ENCODE results near the gene TNNC2. TPM values are rescaled to one million over a fixed set of nuclear protein-coding genes. Genes with fewer than 3 reads are reported as not detected.

Gene TNNC2
- total and polyA plus RNA-seq, 2 of the 13 experiments (the other 11 are each of a cell fraction or from before 2014, with no cell fraction given), result 1.8 to 4.7 TPM

GRCh38 chr20:45826381-45827019, 612 bp downstream of the TNNC2 start (continued):
- TF ChIP-seq, protein P1, sequence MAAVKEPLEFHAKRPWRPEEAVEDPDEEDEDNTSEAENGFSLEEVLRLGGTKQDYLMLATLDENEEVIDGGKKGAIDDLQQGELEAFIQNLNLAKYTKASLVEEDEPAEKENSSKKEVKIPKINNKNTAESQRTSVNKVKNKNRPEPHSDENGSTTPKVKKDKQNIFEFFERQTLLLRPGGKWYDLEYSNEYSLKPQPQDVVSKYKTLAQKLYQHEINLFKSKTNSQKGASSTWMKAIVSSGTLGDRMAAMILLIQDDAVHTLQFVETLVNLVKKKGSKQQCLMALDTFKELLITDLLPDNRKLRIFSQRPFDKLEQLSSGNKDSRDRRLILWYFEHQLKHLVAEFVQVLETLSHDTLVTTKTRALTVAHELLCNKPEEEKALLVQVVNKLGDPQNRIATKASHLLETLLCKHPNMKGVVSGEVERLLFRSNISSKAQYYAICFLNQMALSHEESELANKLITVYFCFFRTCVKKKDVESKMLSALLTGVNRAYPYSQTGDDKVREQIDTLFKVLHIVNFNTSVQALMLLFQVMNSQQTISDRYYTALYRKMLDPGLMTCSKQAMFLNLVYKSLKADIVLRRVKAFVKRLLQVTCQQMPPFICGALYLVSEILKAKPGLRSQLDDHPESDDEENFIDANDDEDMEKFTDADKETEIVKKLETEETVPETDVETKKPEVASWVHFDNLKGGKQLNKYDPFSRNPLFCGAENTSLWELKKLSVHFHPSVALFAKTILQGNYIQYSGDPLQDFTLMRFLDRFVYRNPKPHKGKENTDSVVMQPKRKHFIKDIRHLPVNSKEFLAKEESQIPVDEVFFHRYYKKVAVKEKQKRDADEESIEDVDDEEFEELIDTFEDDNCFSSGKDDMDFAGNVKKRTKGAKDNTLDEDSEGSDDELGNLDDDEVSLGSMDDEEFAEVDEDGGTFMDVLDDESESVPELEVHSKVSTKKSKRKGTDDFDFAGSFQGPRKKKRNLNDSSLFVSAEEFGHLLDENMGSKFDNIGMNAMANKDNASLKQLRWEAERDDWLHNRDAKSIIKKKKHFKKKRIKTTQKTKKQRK (IDR thresholded peaks at IDR 0.05; ENCODE audit: low read length), result no peak
- TF ChIP-seq ZNF546 (CRISPR knock-in tag; conservative IDR thresholded peaks at IDR 0.05) (no peak), SIN3A (IDR thresholded peaks at IDR 0.05; ENCODE audit: borderline replicate concordance, low read depth, low read length) (no peak), SMAD3 (CRISPR knock-in tag; IDR thresholded peaks at IDR 0.05) (no peak), HOMEZ (CRISPR knock-in tag; IDR thresholded peaks at IDR 0.05; ENCODE audit: low read depth) (no peak), GMEB2 (CRISPR knock-in tag; IDR thresholded peaks at IDR 0.05; ENCODE audit: low read depth) (no peak), BRD4 (CRISPR knock-in tag; IDR thresholded peaks at IDR 0.05) (no peak)
- TF ChIP-seq, protein P2, sequence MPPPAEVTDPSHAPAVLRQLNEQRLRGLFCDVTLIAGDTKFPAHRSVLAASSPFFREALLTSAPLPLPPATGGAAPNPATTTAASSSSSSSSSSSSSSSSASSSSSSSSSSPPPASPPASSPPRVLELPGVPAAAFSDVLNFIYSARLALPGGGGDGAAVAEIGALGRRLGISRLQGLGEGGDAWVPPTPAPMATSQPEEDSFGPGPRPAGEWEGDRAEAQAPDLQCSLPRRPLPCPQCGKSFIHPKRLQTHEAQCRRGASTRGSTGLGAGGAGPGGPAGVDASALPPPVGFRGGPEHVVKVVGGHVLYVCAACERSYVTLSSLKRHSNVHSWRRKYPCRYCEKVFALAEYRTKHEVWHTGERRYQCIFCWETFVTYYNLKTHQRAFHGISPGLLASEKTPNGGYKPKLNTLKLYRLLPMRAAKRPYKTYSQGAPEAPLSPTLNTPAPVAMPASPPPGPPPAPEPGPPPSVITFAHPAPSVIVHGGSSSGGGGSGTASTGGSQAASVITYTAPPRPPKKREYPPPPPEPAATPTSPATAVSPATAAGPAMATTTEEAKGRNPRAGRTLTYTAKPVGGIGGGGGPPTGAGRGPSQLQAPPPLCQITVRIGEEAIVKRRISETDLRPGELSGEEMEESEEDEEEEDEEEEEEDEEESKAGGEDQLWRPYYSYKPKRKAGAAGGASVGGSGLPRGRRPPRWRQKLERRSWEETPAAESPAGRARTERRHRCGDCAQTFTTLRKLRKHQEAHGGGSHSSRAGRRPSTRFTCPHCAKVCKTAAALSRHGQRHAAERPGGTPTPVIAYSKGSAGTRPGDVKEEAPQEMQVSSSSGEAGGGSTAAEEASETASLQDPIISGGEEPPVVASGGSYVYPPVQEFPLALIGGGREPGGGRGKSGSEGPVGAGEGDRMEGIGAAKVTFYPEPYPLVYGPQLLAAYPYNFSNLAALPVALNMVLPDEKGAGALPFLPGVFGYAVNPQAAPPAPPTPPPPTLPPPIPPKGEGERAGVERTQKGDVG (CRISPR knock-in tag; IDR thresholded peaks at IDR 0.05; ENCODE audit: borderline replicate concordance), result no peak
- TF ChIP-seq, protein P3, sequence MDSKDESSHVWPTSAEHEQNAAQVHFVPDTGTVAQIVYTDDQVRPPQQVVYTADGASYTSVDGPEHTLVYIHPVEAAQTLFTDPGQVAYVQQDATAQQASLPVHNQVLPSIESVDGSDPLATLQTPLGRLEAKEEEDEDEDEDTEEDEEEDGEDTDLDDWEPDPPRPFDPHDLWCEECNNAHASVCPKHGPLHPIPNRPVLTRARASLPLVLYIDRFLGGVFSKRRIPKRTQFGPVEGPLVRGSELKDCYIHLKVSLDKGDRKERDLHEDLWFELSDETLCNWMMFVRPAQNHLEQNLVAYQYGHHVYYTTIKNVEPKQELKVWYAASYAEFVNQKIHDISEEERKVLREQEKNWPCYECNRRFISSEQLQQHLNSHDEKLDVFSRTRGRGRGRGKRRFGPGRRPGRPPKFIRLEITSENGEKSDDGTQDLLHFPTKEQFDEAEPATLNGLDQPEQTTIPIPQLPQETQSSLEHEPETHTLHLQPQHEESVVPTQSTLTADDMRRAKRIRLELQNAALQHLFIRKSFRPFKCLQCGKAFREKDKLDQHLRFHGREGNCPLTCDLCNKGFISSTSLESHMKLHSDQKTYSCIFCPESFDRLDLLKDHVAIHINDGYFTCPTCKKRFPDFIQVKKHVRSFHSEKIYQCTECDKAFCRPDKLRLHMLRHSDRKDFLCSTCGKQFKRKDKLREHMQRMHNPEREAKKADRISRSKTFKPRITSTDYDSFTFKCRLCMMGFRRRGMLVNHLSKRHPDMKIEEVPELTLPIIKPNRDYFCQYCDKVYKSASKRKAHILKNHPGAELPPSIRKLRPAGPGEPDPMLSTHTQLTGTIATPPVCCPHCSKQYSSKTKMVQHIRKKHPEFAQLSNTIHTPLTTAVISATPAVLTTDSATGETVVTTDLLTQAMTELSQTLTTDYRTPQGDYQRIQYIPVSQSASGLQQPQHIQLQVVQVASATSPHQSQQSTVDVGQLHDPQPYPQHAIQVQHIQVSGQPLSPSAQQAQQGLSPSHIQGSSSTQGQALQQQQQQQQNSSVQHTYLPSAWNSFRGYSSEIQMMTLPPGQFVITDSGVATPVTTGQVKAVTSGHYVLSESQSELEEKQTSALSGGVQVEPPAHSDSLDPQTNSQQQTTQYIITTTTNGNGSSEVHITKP (CRISPR knock-in tag; IDR thresholded peaks at IDR 0.05; ENCODE audit: low read depth), result no peak
